MCF 10A (cell line): ENCODE measurements around the gene ADGRE1. TPM values are rescaled to one million over a fixed set of nuclear protein-coding genes. Genes with fewer than 3 reads are reported as not detected.

Experiments
- BruUV-seq: library from RNA; stranded (reverse); fragments of 400-500 nt; replicated peaks from 2 replicates; lab custom pipeline; 2021; lab: Mats Ljungman, UMichigan
- CTCF ChIA-PET: fragments of 300-600 bp; sonication (Branson Sonifier 250); formaldehyde crosslinking; extraction: SDS; loops from one replicate; lab custom pipeline; 2021; ENCODE audit warnings: antibody characterized with exemption, inconsistent platforms; lab: Yijun Ruan, JAX
- POLR2A ChIA-PET: fragments of 300-600, 350-650 bp; sonication (Branson Sonifier 250); formaldehyde crosslinking; extraction: SDS; loops from one replicate; lab custom pipeline; 2020; ENCODE audit warnings: antibody characterized with exemption, inconsistent platforms; lab: Yijun Ruan, JAX
- DNase-seq: peaks from one replicate; pipeline ENCODE4 v3.0.0-alpha.2; 2018; ENCODE audit not compliant: unreplicated experiment
- H3K27ac Mint-ChIP-seq: one replicate; pipeline ENCODE4 v1.8.0; 2022; ENCODE audit warnings: mild to moderate bottlenecking, low read depth, mixed read lengths; ENCODE audit not compliant: unreplicated experiment
- H3K27me3 Mint-ChIP-seq: one replicate; pipeline ENCODE4 v1.8.0; 2022; ENCODE audit warnings: mixed read lengths; ENCODE audit not compliant: insufficient read depth, unreplicated experiment
- H3K36me3 Mint-ChIP-seq: one replicate; pipeline ENCODE4 v1.8.0; 2022; ENCODE audit warnings: mild to moderate bottlenecking, moderate library complexity, mixed read lengths; ENCODE audit not compliant: insufficient read depth, unreplicated experiment
- H3K4me1 Mint-ChIP-seq: one replicate; pipeline ENCODE4 v1.8.0; 2022; ENCODE audit warnings: mixed read lengths; ENCODE audit not compliant: insufficient read depth, unreplicated experiment
- H3K4me3 Mint-ChIP-seq: one replicate; pipeline ENCODE4 v1.8.0; 2022; ENCODE audit warnings: mild to moderate bottlenecking, moderate library complexity, mixed read lengths; ENCODE audit not compliant: unreplicated experiment
- H3K9me3 Mint-ChIP-seq: one replicate; pipeline ENCODE4 v1.8.0; 2022; ENCODE audit warnings: mixed read lengths; ENCODE audit not compliant: unreplicated experiment
- CTCF ChIP-seq: fragments of 200-600 bp; IDR thresholded peaks from one replicate; pipeline ENCODE4 v1.8.0; 2022; ENCODE audit warnings: antibody characterized with exemption, mild to moderate bottlenecking; ENCODE audit not compliant: unreplicated experiment
- intact Hi-C: fragments of 100-400 bp; cut with micrococcal nuclease; formaldehyde crosslinking; loops from 2 replicates; pipeline ENCODE4 v1.14.1; 2022
- total RNA-seq: library from RNA; stranded (reverse); gene quantifications from 2 replicates; pipeline ENCODE4 v1.2.3, GENCODE V29; 2022

Gene ADGRE1
- total RNA-seq, 1 experiment from 2014 or later: not detected

- Mint-ChIP-seq H3K4me3 (no peak overlapping the region), H3K4me1 (peaks cover 16% of the 10 kb centered on the region), H3K36me3 (no peaks in the 10 kb centered on the region), H3K9me3 (peaks cover 8% of the 10 kb centered on the region), H3K27ac (no peak overlapping the region), H3K27me3 (peaks cover 36% of the 10 kb centered on the region)
- intact Hi-C loops: no loop called here
- DNase-seq: no peak
- no TSS peak for BruUV-seq
- POLR2A ChIA-PET: no interaction called here
- CTCF ChIA-PET: interaction anchor here (0.5 to 1.1 kb wide), 4 partner anchors 10 to 285 kb away, joined by 3 to 4 read pairs (median 4); no protein-coding TSS in a partner anchor
- no peak for TF ChIP-seq CTCF
Observed at GRCh38 chr19:6852001-6852400, 35.4 kb upstream of the ADGRE1 start.

GRCh38 chr19:6853868-6854267 is 33.5 kb upstream of the ADGRE1 start:
- BruUV-seq: no TSS peak
- peaks cover 45% of the 10 kb centered on the region for H3K27me3 Mint-ChIP-seq
- no peaks in the 10 kb centered on the region for H3K36me3 Mint-ChIP-seq
- intact Hi-C loops: no loop called here
- TF ChIP-seq CTCF: no peak
- ChIA-PET POLR2A (no interaction called here), CTCF (interaction anchor here (1.2 to 2.2 kb wide), 2 partner anchors 8 to 10 kb away, joined by 5 to 7 read pairs; no protein-coding TSS in a partner anchor)
- H3K9me3 Mint-ChIP-seq: peaks cover 8% of the 10 kb centered on the region
- DNase-seq: no peak
- H3K27ac Mint-ChIP-seq: no peak overlapping the region
- no peak overlapping the region for H3K4me3 Mint-ChIP-seq
- peaks cover 11% of the 10 kb centered on the region for H3K4me1 Mint-ChIP-seq

- no peak for TF ChIP-seq CTCF
- POLR2A ChIA-PET: no interaction called here
- BruUV-seq: no TSS peak
- H3K9me3 Mint-ChIP-seq: peaks cover 8% of the 10 kb centered on the region
- H3K4me3 Mint-ChIP-seq: no peak overlapping the region
- no peaks in the 10 kb centered on the region for H3K36me3 Mint-ChIP-seq
- H3K27me3 Mint-ChIP-seq: peaks cover 45% of the 10 kb centered on the region
- intact Hi-C loops: no loop called here
- CTCF ChIA-PET: interaction anchor here (1.2 kb wide), 1 partner anchor 9 kb away, joined by 5 read pairs; no protein-coding TSS in a partner anchor
- H3K27ac Mint-ChIP-seq: no peak overlapping the region
- DNase-seq: no peak
- peaks cover 11% of the 10 kb centered on the region for H3K4me1 Mint-ChIP-seq
Observed at GRCh38 chr19:6854758-6855157, 32.6 kb upstream of the ADGRE1 start.

- CTCF ChIA-PET: interaction anchor here (0.6 to 1.0 kb wide), 2 partner anchors 10 to 136 kb away, joined by 3 read pairs; no protein-coding TSS in a partner anchor
- H3K4me1 Mint-ChIP-seq: peaks cover 15% of the 10 kb centered on the region
- intact Hi-C loops: no loop called here
- H3K4me3 Mint-ChIP-seq: no peak overlapping the region
- H3K27ac Mint-ChIP-seq: no peak overlapping the region
- no peak for TF ChIP-seq CTCF
- POLR2A ChIA-PET: interaction anchor here (0.6 to 1.2 kb wide), 2 partner anchors 114 to 119 kb away, joined by 3 to 6 read pairs; partner anchors contain the start of gene GPR108
- peaks cover 8% of the 10 kb centered on the region for H3K9me3 Mint-ChIP-seq
- no peaks in the 10 kb centered on the region for H3K36me3 Mint-ChIP-seq
- peaks cover 45% of the 10 kb centered on the region for H3K27me3 Mint-ChIP-seq
- no TSS peak for BruUV-seq
- peak; percentile 60 for DNase-seq
Observed at GRCh38 chr19:6856749-6857372, 30.5 kb upstream of the ADGRE1 start.
